ENCODE data around the gene STAT6. TPM values are rescaled to one million over a fixed set of nuclear protein-coding genes. Genes with fewer than 3 reads are reported as not detected.
"Not testable (repeated sequence)": the region's sequence is repeated elsewhere in the genome, so short reads cannot be mapped to it uniquely, and the experiment has no call there.

Gene STAT6
- polyA plus RNA-seq, 1 donor (not counting 4 experiments of a cell fraction or from before 2014, with no cell fraction given), result 113 TPM

- Histone ChIP-seq H3K4me3 (ENCODE audit: control insufficient read depth in 2 of 3, extremely low read depth in 1 of 3, insufficient read depth in 2 of 3, low read depth in 1 of 3, low read length in 3 of 3) (no peak overlapping the region), H3K9me3 (ENCODE audit: control insufficient read depth, low read depth, low read length) (no peaks in the 10 kb centered on the region), H3K9me1 (ENCODE audit: control insufficient read depth, extremely low read depth, insufficient read depth, low read length) (no peaks in the 10 kb centered on the region), H3K4me1 (ENCODE audit: control insufficient read depth, extremely low read depth, insufficient read depth, low read length) (no peaks in the 10 kb centered on the region), H2AFZ (ENCODE audit: control insufficient read depth, low read length) (no peak overlapping the region), H3K27me3 (ENCODE audit: control insufficient read depth, extremely low read depth, insufficient read depth, low read length) (no peaks in the 10 kb centered on the region), H3K9ac (ENCODE audit: control insufficient read depth, extremely low read depth, insufficient read depth, low read length) (no peak overlapping the region), H3K4me2 (ENCODE audit: control insufficient read depth, extremely low read depth, insufficient read depth, low read depth, low read length) (no peak overlapping the region), H3K27ac (ENCODE audit: control insufficient read depth, insufficient read depth, low read length) (no peak overlapping the region), H3K36me3 (ENCODE audit: control insufficient read depth in 2 of 2, extremely low read depth in 1 of 2, insufficient read depth in 2 of 2, low read length in 2 of 2) (peaks cover 12 to 26% of the 10 kb centered on the region in 2 experiments), H3K79me2 (ENCODE audit: control insufficient read depth, insufficient read depth, low read length) (no peaks in the 10 kb centered on the region), H4K20me1 (ENCODE audit: control insufficient read depth, extremely low read depth, insufficient read depth, low read length) (no peaks in the 10 kb centered on the region)
- dilution Hi-C loops (cut with MboI; ENCODE audit: extremely low pct_ligation_motif_present, low sequenced_read_pairs), result no loop called here
- FAIRE-seq (no peak), DNase-seq (ENCODE audit: low read depth, low spot score) (no peak)
- TF ChIP-seq CTCF (optimal IDR thresholded peaks at IDR 0.05 in 1 of 3, IDR thresholded peaks at IDR 0.05 in 1 of 3, conservative IDR thresholded peaks at IDR 0.05 in 1 of 3; ENCODE audit: extremely low read depth in 1 of 3, insufficient read depth in 2 of 3, low read length in 3 of 3) (no peak), EZH2 (IDR thresholded peaks at IDR 0.05; ENCODE audit: low read length) (no peak)
These were observed 55.3 kb downstream of the STAT6 start for GRCh38 chr12:57055824-57056223.

GRCh38 chr12:57053901-57054300 is 57.3 kb downstream of the STAT6 start:
- H3K4me1 ChIP-seq (ENCODE audit: control insufficient read depth, extremely low read depth, insufficient read depth, low read length); H2AFZ ChIP-seq (ENCODE audit: control insufficient read depth, low read length); H3K79me2 ChIP-seq (ENCODE audit: control insufficient read depth, insufficient read depth, low read length); H3K9ac ChIP-seq (ENCODE audit: control insufficient read depth, extremely low read depth, insufficient read depth, low read length); FAIRE-seq; H3K9me3 ChIP-seq (ENCODE audit: control insufficient read depth, low read depth, low read length); H3K27ac ChIP-seq (ENCODE audit: control insufficient read depth, insufficient read depth, low read length); H3K4me2 ChIP-seq (ENCODE audit: control insufficient read depth, extremely low read depth, insufficient read depth, low read depth, low read length); H3K4me3 ChIP-seq (ENCODE audit: control insufficient read depth in 2 of 3, extremely low read depth in 1 of 3, insufficient read depth in 2 of 3, low read depth in 1 of 3, low read length in 3 of 3); H3K9me1 ChIP-seq (ENCODE audit: control insufficient read depth, extremely low read depth, insufficient read depth, low read length); H4K20me1 ChIP-seq (ENCODE audit: control insufficient read depth, extremely low read depth, insufficient read depth, low read length); H3K27me3 ChIP-seq (ENCODE audit: control insufficient read depth, extremely low read depth, insufficient read depth, low read length); DNase-seq (ENCODE audit: low read depth, low spot score); dilution Hi-C loops (cut with MboI; ENCODE audit: extremely low pct_ligation_motif_present, low sequenced_read_pairs): not testable (repeated sequence)
- H3K36me3 ChIP-seq (ENCODE audit: control insufficient read depth in 2 of 2, extremely low read depth in 1 of 2, insufficient read depth in 2 of 2, low read length in 2 of 2), result peaks cover 7 to 18% of the 10 kb centered on the region in 2 experiments

GRCh38 chr12:57053146-57053545 is 58.0 kb downstream of the STAT6 start:
- H3K4me2 ChIP-seq (ENCODE audit: control insufficient read depth, extremely low read depth, insufficient read depth, low read depth, low read length); H3K4me1 ChIP-seq (ENCODE audit: control insufficient read depth, extremely low read depth, insufficient read depth, low read length); H3K27me3 ChIP-seq (ENCODE audit: control insufficient read depth, extremely low read depth, insufficient read depth, low read length); H4K20me1 ChIP-seq (ENCODE audit: control insufficient read depth, extremely low read depth, insufficient read depth, low read length); FAIRE-seq; H3K9ac ChIP-seq (ENCODE audit: control insufficient read depth, extremely low read depth, insufficient read depth, low read length); dilution Hi-C loops (cut with MboI; ENCODE audit: extremely low pct_ligation_motif_present, low sequenced_read_pairs); H3K4me3 ChIP-seq (ENCODE audit: control insufficient read depth in 2 of 3, extremely low read depth in 1 of 3, insufficient read depth in 2 of 3, low read depth in 1 of 3, low read length in 3 of 3); H3K27ac ChIP-seq (ENCODE audit: control insufficient read depth, insufficient read depth, low read length); H3K79me2 ChIP-seq (ENCODE audit: control insufficient read depth, insufficient read depth, low read length); H2AFZ ChIP-seq (ENCODE audit: control insufficient read depth, low read length); DNase-seq (ENCODE audit: low read depth, low spot score); H3K9me1 ChIP-seq (ENCODE audit: control insufficient read depth, extremely low read depth, insufficient read depth, low read length); H3K9me3 ChIP-seq (ENCODE audit: control insufficient read depth, low read depth, low read length): not testable (repeated sequence)
- peaks cover 3 to 11% of the 10 kb centered on the region in 2 experiments for H3K36me3 ChIP-seq (ENCODE audit: control insufficient read depth in 2 of 2, extremely low read depth in 1 of 2, insufficient read depth in 2 of 2, low read length in 2 of 2)

Data from keratinocyte (primary cell).